AG04450 (cell line): ENCODE results near the gene TP53AIP1. TPM values are rescaled to one million over a fixed set of nuclear protein-coding genes. Genes with fewer than 3 reads are reported as not detected.

ENCODE experiments used
- CTCF ChIA-PET: fragments of 300-600, 350-600 bp; formaldehyde crosslinking; extraction: SDS; loops from one replicate; lab custom pipeline; 2022; ENCODE audit warnings: antibody characterized with exemption, inconsistent platforms; lab: Charles Lee
- POLR2A ChIA-PET: fragments of 350-600 bp; formaldehyde crosslinking; extraction: SDS; loops from one replicate; lab custom pipeline; 2021; ENCODE audit warnings: antibody characterized with exemption, inconsistent platforms; lab: Yijun Ruan, JAX
- DNase-seq: peaks from one replicate; pipeline ENCODE4 v3.0.0-alpha.2; 2011; ENCODE audit warnings: low read depth, low spot score
- H3K27ac ChIP-seq: one replicate; pipeline ENCODE4 v1.5.1; 2012; ENCODE audit warnings: low read depth, low read length, control low read depth
- H3K27me3 ChIP-seq: one replicate; pipeline ENCODE4 v1.6.0; 2012; ENCODE audit warnings: low read length; ENCODE audit not compliant: control insufficient read depth, insufficient read depth
- H3K4me3 ChIP-seq: 2 replicates; pipeline ENCODE4 v1.5.1; 2011; ENCODE audit warnings: mild to moderate bottlenecking, low read depth, low read length, control low read depth
- H3K9me3 ChIP-seq: 2 replicates; pipeline ENCODE4 v1.5.1; 2012; ENCODE audit warnings: low read length; ENCODE audit not compliant: control insufficient read depth, insufficient read depth
- CTCF ChIP-seq: IDR thresholded peaks from 2 replicates; pipeline ENCODE4 v1.5.1; 2011; ENCODE audit warnings: low read depth, low read length, control low read depth, inconsistent platforms
- polyA plus RNA-seq: library from polyadenylated mRNA; depleted of rRNA; stranded (reverse); fragments of >200 nt; gene quantifications from 2 replicates; pipeline ENCODE4 v1.2.3, GENCODE V29; 2011

TP53AIP1 gene
- polyA plus RNA-seq, 1 experiment, result not detected

DNA sequence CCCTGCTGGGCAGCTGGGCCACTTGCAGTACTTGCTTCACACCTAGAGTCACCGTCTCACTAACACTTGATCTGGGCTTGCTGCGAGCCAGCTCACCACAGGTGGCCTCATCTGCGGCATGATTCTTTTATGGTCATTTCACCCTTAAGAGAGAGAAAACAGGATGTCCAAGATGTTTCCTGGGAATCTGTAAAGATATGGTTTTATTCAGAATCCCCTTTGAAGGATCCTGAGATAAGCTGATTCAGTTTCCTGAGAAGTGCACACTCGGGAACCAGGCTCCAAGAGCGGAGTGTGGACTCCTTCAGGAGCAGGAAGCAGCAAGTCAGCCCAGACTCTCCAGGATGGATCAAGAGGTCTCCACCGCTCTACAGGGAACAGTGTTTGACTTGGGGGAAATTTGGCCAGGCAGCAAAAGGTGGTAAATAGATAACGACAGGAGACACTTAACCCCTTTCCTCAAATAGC is 21.8 kb upstream of the TP53AIP1 start:
- H3K4me3 ChIP-seq, result no peak overlapping the region
- no peak for TF ChIP-seq CTCF
- ChIA-PET POLR2A (no interaction called here), CTCF (interaction anchor here (1.0 to 1.5 kb wide), 3 partner anchors 8 to 806 kb away, joined by 3 to 4 read pairs (median 4); no protein-coding TSS in a partner anchor)
- H3K27me3 ChIP-seq, result no peaks in the 10 kb centered on the region
- no peak overlapping the region for H3K27ac ChIP-seq
- no peak for DNase-seq
- H3K9me3 ChIP-seq, result no peaks in the 10 kb centered on the region

GRCh38 chr11:128963744-128964325 is 21.2 kb upstream of the TP53AIP1 start:
- no peak overlapping the region for H3K4me3 ChIP-seq
- no peak overlapping the region for H3K27ac ChIP-seq
- no peak for TF ChIP-seq CTCF
- H3K27me3 ChIP-seq, result no peaks in the 10 kb centered on the region
- DNase-seq, result no peak
- ChIA-PET CTCF (interaction anchor here (1.0 to 1.1 kb wide), 2 partner anchors 7 to 806 kb away, joined by 4 read pairs; no protein-coding TSS in a partner anchor), POLR2A (no interaction called here)
- H3K9me3 ChIP-seq, result no peaks in the 10 kb centered on the region

- Histone ChIP-seq H3K27ac (no peak overlapping the region), H3K9me3 (no peaks in the 10 kb centered on the region), H3K27me3 (no peaks in the 10 kb centered on the region), H3K4me3 (no peak overlapping the region)
- no peak for TF ChIP-seq CTCF
- CTCF ChIA-PET, result interaction anchor here (1.0 to 9.1 kb wide), 3 partner anchors 76 to 805 kb away, joined by 3 to 348 read pairs (median 3); no protein-coding TSS in a partner anchor
- DNase-seq, result no peak
- POLR2A ChIA-PET, result no interaction called here
Measured at GRCh38 chr11:128962896-128963295, 20.2 kb upstream of the TP53AIP1 start.

- Histone ChIP-seq H3K27ac (no peak overlapping the region), H3K27me3 (peaks cover 3% of the 10 kb centered on the region), H3K4me3 (no peak overlapping the region), H3K9me3 (no peaks in the 10 kb centered on the region)
- ChIA-PET POLR2A (no interaction called here), CTCF (interaction anchor here (0.8 to 9.1 kb wide), 3 partner anchors 60 to 83 kb away, joined by 3 to 348 read pairs (median 3); no protein-coding TSS in a partner anchor)
- no peak for TF ChIP-seq CTCF
- no peak for DNase-seq
Measured at GRCh38 chr11:128961645-128962044, 19.0 kb upstream of the TP53AIP1 start.

DNA sequence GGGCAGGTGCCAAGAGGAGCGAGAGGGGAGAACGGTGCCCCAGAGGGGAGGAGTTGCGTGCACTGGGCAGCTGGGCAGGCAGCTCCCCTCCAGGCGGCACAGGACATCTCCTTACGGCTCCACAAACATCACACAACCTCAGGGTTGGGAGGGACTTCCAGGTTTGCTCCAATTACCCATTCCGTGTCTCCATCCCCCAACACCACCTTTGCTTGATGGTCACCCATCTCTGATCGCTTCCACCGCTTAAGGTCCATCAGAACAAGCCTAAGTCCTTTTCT is 14.5 kb upstream of the TP53AIP1 start:
- no peak for TF ChIP-seq CTCF
- H3K27ac ChIP-seq, result no peak overlapping the region
- peaks cover 5% of the 10 kb centered on the region for H3K27me3 ChIP-seq
- CTCF ChIA-PET, result interaction anchor here (0.6 to 9.1 kb wide), 37 partner anchors 7 to 1092 kb away, joined by 3 to 348 read pairs (median 5); no protein-coding TSS in a partner anchor
- no peak overlapping the region for H3K4me3 ChIP-seq
- DNase-seq, result no peak
- POLR2A ChIA-PET, result no interaction called here
- no peaks in the 10 kb centered on the region for H3K9me3 ChIP-seq
